ENCODE results near the gene MYLK. TPM values are rescaled to one million over a fixed set of nuclear protein-coding genes. Genes with fewer than 3 reads are reported as not detected.

Gene MYLK
- total RNA-seq, 2 donors from 2014 or later = 4.7 to 6.6 TPM

DNA sequence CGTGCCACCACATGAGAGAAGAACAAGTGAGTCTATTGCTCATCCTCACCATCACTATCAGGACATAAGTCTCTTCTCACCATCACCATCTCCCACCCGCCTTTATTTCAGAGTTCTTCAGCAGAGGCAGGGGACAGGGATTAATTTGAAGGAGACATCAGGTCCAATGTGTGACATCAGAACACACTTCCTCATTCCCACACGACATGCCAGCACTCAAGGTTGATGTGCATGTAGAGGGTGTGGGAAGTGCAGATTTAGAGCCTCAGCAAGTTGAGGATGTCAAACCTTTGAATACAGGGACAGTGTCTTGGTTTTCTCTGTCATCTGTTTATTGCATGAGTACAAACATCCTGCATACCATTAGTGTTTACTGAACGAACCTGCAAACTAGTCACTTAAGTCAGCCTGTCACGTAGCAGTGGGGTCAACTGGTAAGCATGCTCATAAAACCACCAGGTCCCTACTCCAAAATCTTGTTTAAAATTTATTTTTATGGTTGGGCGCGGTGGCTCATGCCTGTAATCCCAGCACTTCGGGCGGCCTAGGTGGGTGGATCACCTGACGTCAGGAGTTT, 104.4 kb downstream of the MYLK start:
- Histone ChIP-seq H3K9ac (ENCODE audit: extremely low read depth, low read length, poor library complexity, severe bottlenecking) (no peak overlapping the region), H3K36me3 (ENCODE audit: control insufficient read depth, insufficient read depth, low read length) (no peaks in the 10 kb centered on the region), H3K4me1 (ENCODE audit: control insufficient read depth, insufficient read depth, low read length) (no peaks in the 10 kb centered on the region), H3K4me3 (ENCODE audit: low read length) (no peak overlapping the region), H3K9me3 (ENCODE audit: control insufficient read depth, low read length) (no peaks in the 10 kb centered on the region), H3K27ac (ENCODE audit: low read depth, low read length) (no peak overlapping the region), H3K27me3 (ENCODE audit: control insufficient read depth, insufficient read depth, low read length, poor library complexity, severe bottlenecking) (no peaks in the 10 kb centered on the region)
- Mint-ChIP-seq H3K27ac (no peak overlapping the region), H3K36me3 (ENCODE audit: low read depth) (no peaks in the 10 kb centered on the region), H3K9me3 (no peaks in the 10 kb centered on the region), H3K4me3 (no peak overlapping the region), H3K27me3 (ENCODE audit: insufficient read depth) (no peaks in the 10 kb centered on the region), H3K4me1 (no peaks in the 10 kb centered on the region)
- no peak for DNase-seq
- TF ChIP-seq, protein P1, sequence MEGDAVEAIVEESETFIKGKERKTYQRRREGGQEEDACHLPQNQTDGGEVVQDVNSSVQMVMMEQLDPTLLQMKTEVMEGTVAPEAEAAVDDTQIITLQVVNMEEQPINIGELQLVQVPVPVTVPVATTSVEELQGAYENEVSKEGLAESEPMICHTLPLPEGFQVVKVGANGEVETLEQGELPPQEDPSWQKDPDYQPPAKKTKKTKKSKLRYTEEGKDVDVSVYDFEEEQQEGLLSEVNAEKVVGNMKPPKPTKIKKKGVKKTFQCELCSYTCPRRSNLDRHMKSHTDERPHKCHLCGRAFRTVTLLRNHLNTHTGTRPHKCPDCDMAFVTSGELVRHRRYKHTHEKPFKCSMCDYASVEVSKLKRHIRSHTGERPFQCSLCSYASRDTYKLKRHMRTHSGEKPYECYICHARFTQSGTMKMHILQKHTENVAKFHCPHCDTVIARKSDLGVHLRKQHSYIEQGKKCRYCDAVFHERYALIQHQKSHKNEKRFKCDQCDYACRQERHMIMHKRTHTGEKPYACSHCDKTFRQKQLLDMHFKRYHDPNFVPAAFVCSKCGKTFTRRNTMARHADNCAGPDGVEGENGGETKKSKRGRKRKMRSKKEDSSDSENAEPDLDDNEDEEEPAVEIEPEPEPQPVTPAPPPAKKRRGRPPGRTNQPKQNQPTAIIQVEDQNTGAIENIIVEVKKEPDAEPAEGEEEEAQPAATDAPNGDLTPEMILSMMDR (conservative IDR thresholded peaks at IDR 0.05) = no peak
- 88 to 94% methylated on average over 2 to 10 of the region's 10 CpGs for WGBS, 2 experiments (ENCODE audit: insufficient coverage in 1 of 2, insufficient read length in 1 of 2)

DNA sequence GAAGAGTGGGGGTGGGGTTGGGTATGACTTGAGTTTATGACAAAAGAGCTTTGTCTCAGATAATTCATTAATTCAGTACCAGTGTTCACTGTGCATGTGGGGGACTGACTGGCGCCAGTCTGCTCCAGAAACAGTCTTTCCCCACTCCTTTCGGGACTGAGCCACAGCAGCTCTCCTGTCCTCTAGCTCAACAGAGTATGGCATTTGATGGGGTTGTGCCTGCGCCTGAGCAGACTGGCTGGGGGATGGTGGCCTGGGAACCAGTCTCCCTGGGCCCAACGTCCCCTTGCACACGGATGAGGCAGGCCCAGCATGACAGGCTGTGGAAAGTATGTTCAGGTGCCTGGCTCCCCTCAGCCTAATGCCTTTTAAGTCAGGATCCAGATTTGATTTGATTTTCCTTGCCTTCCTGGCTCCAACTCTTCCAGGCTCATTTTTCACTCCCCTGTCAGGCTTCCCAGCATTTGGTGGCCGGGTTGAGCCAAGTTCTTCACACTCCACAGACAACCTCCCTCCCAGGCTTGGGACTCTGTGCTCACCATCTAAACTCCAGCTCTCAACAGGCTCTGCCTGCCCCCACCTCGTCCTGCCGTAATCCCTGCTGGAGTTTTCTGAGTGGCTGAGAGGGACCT, 105.0 kb downstream of the MYLK start:
- 83 to 94% methylated on average over 3 to 8 of the region's 8 CpGs for WGBS, 2 experiments (ENCODE audit: insufficient coverage in 1 of 2, insufficient read length in 1 of 2)
- H3K27me3 ChIP-seq (ENCODE audit: control insufficient read depth, insufficient read depth, low read length, poor library complexity, severe bottlenecking) = no peaks in the 10 kb centered on the region
- no peaks in the 10 kb centered on the region for H3K36me3 ChIP-seq (ENCODE audit: control insufficient read depth, insufficient read depth, low read length)
- H3K4me3 Mint-ChIP-seq = no peak overlapping the region
- no peaks in the 10 kb centered on the region for H3K27me3 Mint-ChIP-seq (ENCODE audit: insufficient read depth)
- no peak overlapping the region for H3K27ac Mint-ChIP-seq
- no peaks in the 10 kb centered on the region for H3K4me1 ChIP-seq (ENCODE audit: control insufficient read depth, insufficient read depth, low read length)
- H3K36me3 Mint-ChIP-seq (ENCODE audit: low read depth) = no peaks in the 10 kb centered on the region
- TF ChIP-seq, protein P1 (conservative IDR thresholded peaks at IDR 0.05) = no peak
- H3K4me1 Mint-ChIP-seq = no peaks in the 10 kb centered on the region
- no peak for DNase-seq
- no peak overlapping the region for H3K9ac ChIP-seq (ENCODE audit: extremely low read depth, low read length, poor library complexity, severe bottlenecking)
- H3K4me3 ChIP-seq (ENCODE audit: low read length) = no peak overlapping the region
- H3K27ac ChIP-seq (ENCODE audit: low read depth, low read length) = no peak overlapping the region
- no peaks in the 10 kb centered on the region for H3K9me3 ChIP-seq (ENCODE audit: control insufficient read depth, low read length)
- H3K9me3 Mint-ChIP-seq = no peaks in the 10 kb centered on the region

DNA sequence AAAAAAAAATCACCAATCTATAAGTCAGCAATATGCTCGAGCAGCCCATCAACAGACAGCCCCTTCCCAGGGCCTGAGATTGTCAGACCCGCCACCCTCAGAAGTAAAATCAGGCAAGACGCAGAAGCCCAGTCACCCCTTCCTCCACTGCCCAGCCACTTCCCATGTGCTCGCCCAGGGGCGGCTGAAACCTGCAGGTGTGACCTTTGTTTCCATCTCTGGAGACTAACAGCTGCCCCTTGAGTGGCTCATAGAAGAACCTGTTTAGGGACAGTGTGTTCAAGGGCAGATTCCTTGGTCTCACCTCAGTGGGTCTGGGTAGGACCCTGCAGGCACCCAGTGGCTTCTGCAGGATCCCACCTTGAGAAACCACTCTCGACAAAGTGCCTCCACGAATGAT, 105.6 kb downstream of the MYLK start:
- no peaks in the 10 kb centered on the region for H3K36me3 ChIP-seq (ENCODE audit: control insufficient read depth, insufficient read depth, low read length)
- Mint-ChIP-seq H3K36me3 (ENCODE audit: low read depth) (no peaks in the 10 kb centered on the region), H3K4me3 (no peak overlapping the region), H3K27me3 (ENCODE audit: insufficient read depth) (no peaks in the 10 kb centered on the region), H3K27ac (no peak overlapping the region), H3K4me1 (no peaks in the 10 kb centered on the region), H3K9me3 (no peaks in the 10 kb centered on the region)
- TF ChIP-seq, protein P1 (conservative IDR thresholded peaks at IDR 0.05) = no peak
- no peaks in the 10 kb centered on the region for H3K4me1 ChIP-seq (ENCODE audit: control insufficient read depth, insufficient read depth, low read length)
- no peaks in the 10 kb centered on the region for H3K27me3 ChIP-seq (ENCODE audit: control insufficient read depth, insufficient read depth, low read length, poor library complexity, severe bottlenecking)
- WGBS, 2 experiments (ENCODE audit: insufficient coverage in 1 of 2, insufficient read length in 1 of 2) = 95 to 100% methylated on average over 2 to 7 of the region's 7 CpGs
- DNase-seq = no peak
- H3K9me3 ChIP-seq (ENCODE audit: control insufficient read depth, low read length) = no peaks in the 10 kb centered on the region
- H3K27ac ChIP-seq (ENCODE audit: low read depth, low read length) = no peak overlapping the region
- no peak overlapping the region for H3K9ac ChIP-seq (ENCODE audit: extremely low read depth, low read length, poor library complexity, severe bottlenecking)
- H3K4me3 ChIP-seq (ENCODE audit: low read length) = no peak overlapping the region

Measured in endodermal cell (in vitro differentiated cells).